H1 (cell line): Measurements from ENCODE around the gene LHPP.

Source experiments
- POLR2A ChIP-seq, 2 experiments: IDR thresholded peaks; 1 replicate in 1 of 2; 2 replicates in 1 of 2; pipeline ENCODE4 v1.6.1; 2011; ENCODE audit warnings: low read depth in 2 of 2, low read length in 2 of 2, mild to moderate bottlenecking in 2 of 2; ENCODE audit errors: control extremely low read depth in 1 of 2
- POLR2AphosphoS5 ChIP-seq: IDR thresholded peaks from 2 replicates; pipeline ENCODE4 v1.6.1; 2011; ENCODE audit warnings: low read depth, low read length

DNA sequence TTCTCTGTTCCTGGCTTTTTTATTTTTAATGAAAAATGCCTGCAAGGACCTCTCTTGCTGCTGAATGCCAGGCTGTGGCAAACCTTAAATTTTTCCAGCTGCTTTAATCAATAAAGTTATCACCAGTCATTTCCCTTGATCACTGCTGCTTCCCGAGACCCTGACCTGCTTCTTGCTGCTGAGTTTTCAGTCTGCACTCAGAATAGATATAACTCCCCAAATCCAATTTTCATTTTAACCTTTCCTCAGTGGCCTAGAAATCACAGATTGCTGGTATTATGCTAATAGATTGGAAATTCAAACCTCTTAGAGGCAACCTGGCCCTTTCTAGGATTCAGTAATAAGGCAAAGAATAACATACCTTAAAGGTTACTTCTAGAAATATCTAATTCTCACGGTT, 43.7 kb downstream of the LHPP start:
- TF ChIP-seq POLR2A (IDR thresholded peaks at IDR 0.05; ENCODE audit: control extremely low read depth in 1 of 2, low read depth in 2 of 2, low read length in 2 of 2) (no peak), POLR2AphosphoS5 (no peak)
